ENCODE results near the gene ZSWIM6. TPM values are rescaled to one million over a fixed set of nuclear protein-coding genes. Genes with fewer than 3 reads are reported as not detected.

ZSWIM6 gene
- total RNA-seq, 6 experiments from 2014 or later = 9.7 to 13.5 (median 11.7) TPM

- no peak overlapping the region for H3K27ac Mint-ChIP-seq
- H3K36me3 Mint-ChIP-seq (ENCODE audit: low read depth) = peaks cover 14% of the 10 kb centered on the region
- no peak overlapping the region for H3K4me3 Mint-ChIP-seq
- no peaks in the 10 kb centered on the region for H3K9me3 Mint-ChIP-seq
- TF ChIP-seq CTCF (IDR thresholded peaks at IDR 0.05) = no peak
- peaks cover 17% of the 10 kb centered on the region for H3K4me1 Mint-ChIP-seq (ENCODE audit: low read depth)
- no peaks in the 10 kb centered on the region for H3K27me3 Mint-ChIP-seq (ENCODE audit: insufficient read depth)
- DNase-seq = no peak
Measured at GRCh38 chr5:61489574-61489973, 157.5 kb downstream of the ZSWIM6 start.

GRCh38 chr5:61491861-61492260 lies 159.8 kb downstream of the ZSWIM6 start:
- H3K9me3 Mint-ChIP-seq = no peaks in the 10 kb centered on the region
- no peak overlapping the region for H3K27ac Mint-ChIP-seq
- DNase-seq = no peak
- no peak for TF ChIP-seq CTCF (IDR thresholded peaks at IDR 0.05)
- H3K27me3 Mint-ChIP-seq (ENCODE audit: insufficient read depth) = no peaks in the 10 kb centered on the region
- peaks cover 7% of the 10 kb centered on the region for H3K4me1 Mint-ChIP-seq (ENCODE audit: low read depth)
- H3K36me3 Mint-ChIP-seq (ENCODE audit: low read depth) = peaks cover 19% of the 10 kb centered on the region
- no peak overlapping the region for H3K4me3 Mint-ChIP-seq

GRCh38 chr5:61493973-61494372 lies 161.9 kb downstream of the ZSWIM6 start:
- no peak overlapping the region for H3K4me3 Mint-ChIP-seq
- H3K27me3 Mint-ChIP-seq (ENCODE audit: insufficient read depth) = no peaks in the 10 kb centered on the region
- H3K4me1 Mint-ChIP-seq (ENCODE audit: low read depth) = 0 out of 2 replicates have a peak, but pooled peaks cover 5% of the 10 kb centered on the region
- DNase-seq = no peak
- peaks cover 13% of the 10 kb centered on the region for H3K36me3 Mint-ChIP-seq (ENCODE audit: low read depth)
- H3K27ac Mint-ChIP-seq = no peak overlapping the region
- no peak for TF ChIP-seq CTCF (IDR thresholded peaks at IDR 0.05)
- H3K9me3 Mint-ChIP-seq = no peaks in the 10 kb centered on the region

GRCh38 chr5:61496446-61496845 lies 164.4 kb downstream of the ZSWIM6 start:
- no peak for DNase-seq
- TF ChIP-seq CTCF (IDR thresholded peaks at IDR 0.05) = no peak
- Mint-ChIP-seq H3K9me3 (no peaks in the 10 kb centered on the region), H3K27me3 (ENCODE audit: insufficient read depth) (no peaks in the 10 kb centered on the region; the same call in 1 of the 2 replicates), H3K4me3 (no peak overlapping the region), H3K36me3 (ENCODE audit: low read depth) (peaks cover 17% of the 10 kb centered on the region; the same call in 1 of the 2 replicates), H3K4me1 (ENCODE audit: low read depth) (0 out of 2 replicates have a peak, but pooled peaks cover 5% of the 10 kb centered on the region), H3K27ac (no peak overlapping the region)

GRCh38 chr5:61496860-61497259 lies 164.8 kb downstream of the ZSWIM6 start:
- Mint-ChIP-seq H3K9me3 (no peaks in the 10 kb centered on the region), H3K27me3 (ENCODE audit: insufficient read depth) (no peaks in the 10 kb centered on the region; the same call in 1 of the 2 replicates), H3K4me3 (no peak overlapping the region), H3K4me1 (ENCODE audit: low read depth) (0 out of 2 replicates have a peak, but pooled peaks cover 5% of the 10 kb centered on the region), H3K27ac (no peak overlapping the region), H3K36me3 (ENCODE audit: low read depth) (peaks cover 17% of the 10 kb centered on the region; the same call in 1 of the 2 replicates)
- no peak for TF ChIP-seq CTCF (IDR thresholded peaks at IDR 0.05)
- no peak for DNase-seq

- H3K36me3 Mint-ChIP-seq (ENCODE audit: low read depth) = peaks cover 13% of the 10 kb centered on the region; the same call in 1 of the 2 replicates
- no peak overlapping the region for H3K27ac Mint-ChIP-seq
- H3K4me3 Mint-ChIP-seq = no peak overlapping the region
Measured at GRCh38 chr5:61498121-61498520, 166.1 kb downstream of the ZSWIM6 start.

More at GRCh38 chr5:61498121-61498520, 166.1 kb downstream of the ZSWIM6 start:
- Mint-ChIP-seq H3K4me1 (ENCODE audit: low read depth) (no peaks in the 10 kb centered on the region), H3K9me3 (no peaks in the 10 kb centered on the region), H3K27me3 (ENCODE audit: insufficient read depth) (no peaks in the 10 kb centered on the region; the same call in 1 of the 2 replicates)
- no peak for DNase-seq
- TF ChIP-seq CTCF (IDR thresholded peaks at IDR 0.05) = no peak
